OCI-LY1 (cell line): ENCODE results near the gene DHRSX.
"Not testable (repeated sequence)": the region's sequence is repeated elsewhere in the genome, so short reads cannot be mapped to it uniquely, and the experiment has no call there.

ENCODE experiments used
- H2AFZ ChIP-seq: fragments of 200-600 bp; sonication (generic), shearing (Covaris generic); 2 replicates; pipeline ENCODE4 v1.6.0; 2014; ENCODE audit warnings: antibody characterized with exemption, mild to moderate bottlenecking, low read length
- H3F3A ChIP-seq: fragments of 200-600 bp; sonication (generic), shearing (Covaris generic); 2 replicates; pipeline ENCODE4 v1.6.0; 2014; ENCODE audit warnings: mild to moderate bottlenecking, antibody characterized with exemption, low read length, moderate library complexity; ENCODE audit not compliant: insufficient read depth
- H3K27ac ChIP-seq: fragments of 200-600 bp; sonication (generic); 2 replicates; pipeline ENCODE4 v1.5.1; 2014; ENCODE audit warnings: low read length, mixed run types, mild to moderate bottlenecking, low read depth; ENCODE audit not compliant: poor library complexity, severe bottlenecking
- H3K27me3 ChIP-seq: fragments of 200-600 bp; sonication (generic); 2 replicates; pipeline ENCODE4 v1.6.0; 2014; ENCODE audit warnings: antibody characterized with exemption, mild to moderate bottlenecking, low read length, moderate library complexity; ENCODE audit not compliant: insufficient read depth
- H3K36me3 ChIP-seq: fragments of 200-600 bp; sonication (generic); 2 replicates; pipeline ENCODE4 v1.6.1; 2014; ENCODE audit warnings: mild to moderate bottlenecking, antibody characterized with exemption, low read length, moderate library complexity, mixed read lengths; ENCODE audit not compliant: insufficient read depth
- H3K4me1 ChIP-seq: fragments of 200-600 bp; sonication (generic); 2 replicates; pipeline ENCODE4 v1.5.1; 2014; ENCODE audit warnings: mild to moderate bottlenecking, low read length, moderate library complexity; ENCODE audit not compliant: insufficient read depth, severe bottlenecking
- H3K4me2 ChIP-seq: fragments of 200-600 bp; sonication (generic), shearing (Covaris generic); 2 replicates; pipeline ENCODE4 v1.6.1; 2014; ENCODE audit warnings: low read length
- H3K4me3 ChIP-seq: fragments of 200-600 bp; sonication (generic); 2 replicates; pipeline ENCODE4 v1.5.1; 2014; ENCODE audit warnings: low read length, low read depth, mild to moderate bottlenecking, mixed read lengths; ENCODE audit not compliant: poor library complexity, severe bottlenecking
- H3K79me2 ChIP-seq: fragments of 200-600 bp; shearing (Covaris generic); 2 replicates; pipeline ENCODE4 v1.6.1; 2016; ENCODE audit warnings: mixed run types, low read length, mixed read lengths; ENCODE audit not compliant: insufficient read depth
- H3K9ac ChIP-seq: fragments of 200-600 bp; sonication (generic), shearing (Covaris generic); 2 replicates; pipeline ENCODE4 v1.6.1; 2014; ENCODE audit warnings: mild to moderate bottlenecking, low read length, mixed read lengths
- H3K9me2 ChIP-seq: fragments of 200-600 bp; sonication (generic), shearing (Covaris generic); 2 replicates; pipeline ENCODE4 v1.6.1; 2014; ENCODE audit warnings: low read depth, mild to moderate bottlenecking, low read length, mixed read lengths
- H3K9me3 ChIP-seq: fragments of 200-600 bp; shearing (Covaris generic); 2 replicates; pipeline ENCODE4 v1.6.1; 2014; ENCODE audit warnings: low read length, mixed read lengths
- H4K20me1 ChIP-seq: fragments of 200-600 bp; sonication (generic), shearing (Covaris generic); 2 replicates; pipeline ENCODE4 v1.6.0; 2016; ENCODE audit warnings: mild to moderate bottlenecking, low read length; ENCODE audit not compliant: insufficient read depth
- CTCF ChIP-seq: fragments of 200-600 bp; sonication (generic), shearing (Covaris generic); IDR thresholded peaks from 2 replicates; pipeline ENCODE4 v1.5.1; 2017; ENCODE audit warnings: mild to moderate bottlenecking, antibody characterized with exemption, low read length, moderate library complexity, mixed read lengths
- EZH2 ChIP-seq: fragments of 200-600 bp; sonication (generic), shearing (Covaris generic); IDR thresholded peaks from 2 replicates; pipeline ENCODE4 v1.8.0; 2017; ENCODE audit warnings: borderline replicate concordance, mixed run types, mild to moderate bottlenecking, antibody characterized with exemption, low read length, moderate library complexity, mixed read lengths

DHRSX gene

DNA sequence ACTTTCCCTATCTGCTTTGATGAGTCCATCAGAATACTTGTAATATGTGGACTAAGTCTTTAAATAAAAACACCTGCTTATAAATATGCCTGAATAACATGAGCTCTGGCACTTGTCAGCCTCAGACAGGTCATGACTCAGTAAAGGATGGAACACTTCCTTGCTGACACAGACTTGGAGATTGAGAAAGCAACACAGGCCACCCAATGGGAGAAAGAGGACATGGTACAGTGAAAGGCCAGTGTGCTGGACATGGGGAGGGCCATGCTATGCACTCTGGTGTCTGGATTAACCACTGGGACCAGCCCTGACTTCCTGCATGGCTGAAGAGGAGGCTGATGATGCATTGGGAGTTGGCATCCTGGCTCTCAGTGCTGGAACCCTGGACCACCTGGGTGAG lies 149.5 kb downstream of the DHRSX start:
- TF ChIP-seq CTCF (no peak), EZH2 (no peak)
- no peak overlapping the region for H3K4me2 ChIP-seq
- peaks cover 16% of the 10 kb centered on the region for H3K36me3 ChIP-seq
- no peaks in the 10 kb centered on the region for H3K9me2 ChIP-seq
- H3K27me3 ChIP-seq, result no peaks in the 10 kb centered on the region
- no peaks in the 10 kb centered on the region for H3F3A ChIP-seq
- no peak overlapping the region for H3K9ac ChIP-seq
- no peak overlapping the region for H3K4me3 ChIP-seq
- no peak overlapping the region for H3K27ac ChIP-seq
- H3K9me3 ChIP-seq, result no peaks in the 10 kb centered on the region
- H4K20me1 ChIP-seq, result no peaks in the 10 kb centered on the region
- no peaks in the 10 kb centered on the region for H3K79me2 ChIP-seq
- H2AFZ ChIP-seq, result no peak overlapping the region
- H3K4me1 ChIP-seq, result no peaks in the 10 kb centered on the region

DNA sequence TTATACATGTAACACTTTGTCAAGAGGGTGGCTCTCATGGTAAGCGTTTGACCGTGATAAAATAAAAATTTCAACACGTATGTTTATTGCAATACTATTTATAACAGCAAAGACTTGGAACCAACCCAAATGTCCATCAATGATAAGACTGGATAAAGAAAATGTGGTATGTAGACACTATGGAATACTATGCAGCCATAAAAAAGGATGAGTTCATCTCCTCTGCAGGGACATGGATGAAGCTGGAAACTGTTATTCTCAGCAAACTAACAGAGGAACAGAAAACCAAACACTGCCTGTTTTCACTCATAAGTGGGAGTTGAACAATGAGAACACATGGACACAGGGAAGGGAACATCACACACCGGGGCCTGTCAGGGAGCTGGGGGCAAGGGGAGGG lies 150.1 kb downstream of the DHRSX start:
- not testable (repeated sequence) for H2AFZ ChIP-seq, H3K4me2 ChIP-seq, H3K27ac ChIP-seq, H3K27me3 ChIP-seq, H3F3A ChIP-seq, H3K9me3 ChIP-seq, H4K20me1 ChIP-seq, H3K79me2 ChIP-seq, H3K9me2 ChIP-seq, H3K9ac ChIP-seq, H3K4me3 ChIP-seq, H3K4me1 ChIP-seq
- H3K36me3 ChIP-seq, result peaks cover 23% of the 10 kb centered on the region

- not testable (repeated sequence) for H3K9me3 ChIP-seq, H2AFZ ChIP-seq, H3K4me3 ChIP-seq, H3K9me2 ChIP-seq, H4K20me1 ChIP-seq, H3K79me2 ChIP-seq, H3K27me3 ChIP-seq, H3F3A ChIP-seq, H3K27ac ChIP-seq, H3K9ac ChIP-seq, H3K4me2 ChIP-seq, H3K4me1 ChIP-seq
- peaks cover 27% of the 10 kb centered on the region for H3K36me3 ChIP-seq
These were observed 150.7 kb downstream of the DHRSX start for GRCh38 chrX:2350036-2350435.

DNA sequence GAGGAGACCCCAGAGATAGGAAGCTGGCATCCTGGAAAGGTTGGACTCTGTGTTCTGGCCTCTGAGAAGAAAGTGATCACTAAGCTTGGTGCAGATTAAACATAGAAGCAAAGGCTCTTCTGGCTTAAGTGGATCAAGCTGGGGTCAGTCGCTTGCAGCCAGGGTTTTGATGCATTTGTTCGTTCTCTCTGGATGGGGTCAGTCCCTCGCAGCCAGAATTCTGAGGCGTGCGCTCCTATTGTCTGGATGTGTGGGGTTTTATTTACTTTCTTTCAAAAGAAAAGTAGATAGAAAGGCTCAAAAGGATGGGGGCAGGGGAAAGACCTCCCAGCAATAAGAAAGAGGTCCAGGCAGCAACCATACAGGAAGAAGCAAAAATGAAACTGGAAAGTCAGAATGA lies 152.6 kb downstream of the DHRSX start:
- Histone ChIP-seq H4K20me1 (no peaks in the 10 kb centered on the region), H3K4me3 (no peak overlapping the region), H3K27me3 (no peaks in the 10 kb centered on the region), H2AFZ (no peak overlapping the region), H3K79me2 (no peaks in the 10 kb centered on the region), H3K9me3 (no peaks in the 10 kb centered on the region), H3K4me2 (no peak overlapping the region), H3F3A (no peaks in the 10 kb centered on the region), H3K36me3 (peaks cover 31% of the 10 kb centered on the region), H3K9ac (no peak overlapping the region), H3K27ac (no peak overlapping the region), H3K9me2 (no peaks in the 10 kb centered on the region), H3K4me1 (no peaks in the 10 kb centered on the region)
- TF ChIP-seq EZH2 (no peak), CTCF (no peak)
